ENCODE results near the gene PLBD2. TPM values are rescaled to one million over a fixed set of nuclear protein-coding genes. Genes with fewer than 3 reads are reported as not detected.

Gene PLBD2
- total RNA-seq, 2 experiments from 2014 or later = 3.4 to 14.4 TPM

DNA sequence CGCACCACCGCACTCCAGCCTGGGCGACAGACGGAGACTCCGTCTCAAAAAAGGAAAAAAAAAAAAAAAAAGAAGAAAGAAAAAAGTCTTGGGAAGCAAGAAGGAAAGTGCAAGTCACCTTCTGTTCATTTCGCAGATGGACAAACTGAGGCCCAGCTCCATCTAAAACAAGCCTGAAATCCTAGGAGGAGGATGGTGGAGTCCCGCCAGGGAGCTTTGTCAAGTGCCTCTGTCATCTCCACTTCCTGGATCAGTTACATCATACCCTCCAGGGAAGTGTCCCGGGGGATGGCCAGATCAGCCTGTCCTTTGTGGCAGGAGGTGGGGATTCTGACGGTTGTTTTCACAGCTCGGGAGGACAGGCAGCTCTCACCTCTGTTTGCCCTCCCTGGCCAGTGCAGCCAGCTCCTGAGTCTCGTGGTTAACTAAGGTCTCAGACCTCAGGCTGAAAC lies 55.1 kb downstream of the PLBD2 start:
- H3K36me3 ChIP-seq (ENCODE audit: insufficient read depth, low read length) = no peaks in the 10 kb centered on the region
- no peak overlapping the region for H2AFZ ChIP-seq (ENCODE audit: low read length)
- no peak overlapping the region for H3K4me3 ChIP-seq (ENCODE audit: low read depth, low read length, poor library complexity, severe bottlenecking)
- no peaks in the 10 kb centered on the region for H3K79me2 ChIP-seq (ENCODE audit: insufficient read depth, low read depth, low read length)
- intact Hi-C loops (cut with micrococcal nuclease; ENCODE audit: unreplicated experiment) = no loop called here
- H3K4me2 ChIP-seq (ENCODE audit: low read length) = no peak overlapping the region
- no TSS peak for BruUV-seq (replicated peaks)
- no peak for DNase-seq (ENCODE audit: low spot score)
- ChIA-PET POLR2A (interaction anchor here (0.5 to 0.6 kb wide), 2 partner anchors 28 to 66 kb away, joined by 3 to 6 read pairs; no protein-coding TSS in a partner anchor), CTCF (ENCODE audit: unreplicated experiment) (interaction anchor here (1.7 kb wide), 1 partner anchor 12 kb away, joined by 5 read pairs; no protein-coding TSS in a partner anchor)
- no peak for TF ChIP-seq EZH2phosphoT487 (IDR thresholded peaks at IDR 0.05; ENCODE audit: borderline replicate concordance, low read depth, low read length)
- TF ChIP-seq CTCF (conservative IDR thresholded peaks at IDR 0.05; ENCODE audit: low read length) = no peak
- no peak overlapping the region for H3K27ac ChIP-seq (ENCODE audit: low read depth, low read length, poor library complexity, severe bottlenecking)
- no peaks in the 10 kb centered on the region for H4K20me1 ChIP-seq (ENCODE audit: insufficient read depth, low read length)
- H3K9me2 ChIP-seq (ENCODE audit: insufficient read depth, low read length) = no peaks in the 10 kb centered on the region
- H3K4me1 ChIP-seq (ENCODE audit: insufficient read depth, low read length, poor library complexity, severe bottlenecking) = peaks cover 9% of the 10 kb centered on the region
- no peaks in the 10 kb centered on the region for H3K9me3 ChIP-seq (ENCODE audit: low read length)

GRCh38 chr12:113414519-113415038 lies 56.2 kb downstream of the PLBD2 start:
- no peaks in the 10 kb centered on the region for H3K36me3 ChIP-seq (ENCODE audit: insufficient read depth, low read length)
- H3K79me2 ChIP-seq (ENCODE audit: insufficient read depth, low read depth, low read length) = no peaks in the 10 kb centered on the region
- CTCF ChIA-PET (ENCODE audit: unreplicated experiment) = interaction anchor here (0.5 kb wide), 1 partner anchor 59 kb away, joined by 3 read pairs; no protein-coding TSS in a partner anchor
- intact Hi-C loops (cut with micrococcal nuclease; ENCODE audit: unreplicated experiment) = no loop called here
- POLR2A ChIA-PET = no interaction called here
- H4K20me1 ChIP-seq (ENCODE audit: insufficient read depth, low read length) = no peaks in the 10 kb centered on the region
- TF ChIP-seq CTCF (conservative IDR thresholded peaks at IDR 0.05; ENCODE audit: low read length) (no peak), EZH2phosphoT487 (IDR thresholded peaks at IDR 0.05; ENCODE audit: borderline replicate concordance, low read depth, low read length) (no peak)
- peaks cover 9% of the 10 kb centered on the region for H3K4me1 ChIP-seq (ENCODE audit: insufficient read depth, low read length, poor library complexity, severe bottlenecking)
- H2AFZ ChIP-seq (ENCODE audit: low read length) = no peak overlapping the region
- BruUV-seq (replicated peaks) = no TSS peak
- H3K27ac ChIP-seq (ENCODE audit: low read depth, low read length, poor library complexity, severe bottlenecking) = no peak overlapping the region
- H3K9me3 ChIP-seq (ENCODE audit: low read length) = no peaks in the 10 kb centered on the region
- H3K4me3 ChIP-seq (ENCODE audit: low read depth, low read length, poor library complexity, severe bottlenecking) = no peak overlapping the region
- no peak overlapping the region for H3K4me2 ChIP-seq (ENCODE audit: low read length)
- H3K9me2 ChIP-seq (ENCODE audit: insufficient read depth, low read length) = no peaks in the 10 kb centered on the region
- DNase-seq (ENCODE audit: low spot score) = no peak

DNA sequence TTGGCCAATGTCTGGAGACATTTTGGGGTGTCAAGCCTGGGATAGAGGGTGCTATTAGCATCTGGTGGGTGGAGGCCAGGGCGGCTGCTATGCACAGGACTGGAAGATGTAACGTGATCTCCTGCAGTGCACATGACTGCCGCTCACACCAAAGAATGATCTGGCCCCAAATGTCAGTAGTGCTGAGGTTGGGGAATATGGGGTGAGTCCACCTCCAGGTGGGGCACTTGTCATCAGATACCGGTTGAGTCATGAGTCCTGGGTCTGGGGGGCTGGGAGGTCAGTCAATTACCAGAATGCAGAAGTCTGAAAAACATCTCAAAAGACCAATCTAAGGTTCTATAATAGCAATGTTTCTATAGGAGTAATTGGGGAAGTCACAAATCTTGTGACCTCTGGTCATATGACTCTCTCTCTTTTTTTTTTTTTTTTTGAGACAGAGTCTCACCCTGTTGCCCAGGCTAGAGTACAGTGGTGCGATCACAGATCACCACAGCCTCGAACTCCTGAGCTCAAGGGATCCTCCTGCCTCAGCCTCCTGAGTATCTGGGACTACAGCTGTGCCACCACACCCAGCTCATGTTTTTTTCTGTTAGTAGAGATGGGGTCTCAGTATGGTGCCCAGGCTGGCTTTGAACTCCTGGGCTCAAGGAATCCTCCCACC lies 57.8 kb downstream of the PLBD2 start:
- Histone ChIP-seq H3K36me3 (ENCODE audit: insufficient read depth, low read length) (no peaks in the 10 kb centered on the region), H3K27ac (ENCODE audit: low read depth, low read length, poor library complexity, severe bottlenecking) (no peak overlapping the region), H3K4me2 (ENCODE audit: low read length) (no peak overlapping the region), H3K9me3 (ENCODE audit: low read length) (no peaks in the 10 kb centered on the region), H3K9me2 (ENCODE audit: insufficient read depth, low read length) (no peaks in the 10 kb centered on the region), H3K4me1 (ENCODE audit: insufficient read depth, low read length, poor library complexity, severe bottlenecking) (peaks cover 11% of the 10 kb centered on the region), H4K20me1 (ENCODE audit: insufficient read depth, low read length) (no peaks in the 10 kb centered on the region), H3K79me2 (ENCODE audit: insufficient read depth, low read depth, low read length) (no peaks in the 10 kb centered on the region), H2AFZ (ENCODE audit: low read length) (peak overlapping the region; percentile 34; the same call in 1 of the 2 replicates), H3K4me3 (ENCODE audit: low read depth, low read length, poor library complexity, severe bottlenecking) (no peak overlapping the region)
- TF ChIP-seq CTCF (conservative IDR thresholded peaks at IDR 0.05; ENCODE audit: low read length) (0 out of 2 replicates have a peak, but pooled peaks have one; percentile 23), EZH2phosphoT487 (IDR thresholded peaks at IDR 0.05; ENCODE audit: borderline replicate concordance, low read depth, low read length) (no peak)
- ChIA-PET POLR2A (no interaction called here), CTCF (ENCODE audit: unreplicated experiment) (no interaction called here)
- no peak for DNase-seq (ENCODE audit: low spot score)
- intact Hi-C loops (cut with micrococcal nuclease; ENCODE audit: unreplicated experiment) = no loop called here
- no TSS peak for BruUV-seq (replicated peaks)

Measured in OCI-LY7 (cell line).